OCI-M2 (cell line): ENCODE results near the gene GPR137.

ENCODE experiments used
- DNase-seq: peaks from one replicate; lab custom pipeline; 2025; ENCODE audit not compliant: unreplicated experiment; lab: John Stamatoyannopoulos, UW

Gene GPR137

DNA sequence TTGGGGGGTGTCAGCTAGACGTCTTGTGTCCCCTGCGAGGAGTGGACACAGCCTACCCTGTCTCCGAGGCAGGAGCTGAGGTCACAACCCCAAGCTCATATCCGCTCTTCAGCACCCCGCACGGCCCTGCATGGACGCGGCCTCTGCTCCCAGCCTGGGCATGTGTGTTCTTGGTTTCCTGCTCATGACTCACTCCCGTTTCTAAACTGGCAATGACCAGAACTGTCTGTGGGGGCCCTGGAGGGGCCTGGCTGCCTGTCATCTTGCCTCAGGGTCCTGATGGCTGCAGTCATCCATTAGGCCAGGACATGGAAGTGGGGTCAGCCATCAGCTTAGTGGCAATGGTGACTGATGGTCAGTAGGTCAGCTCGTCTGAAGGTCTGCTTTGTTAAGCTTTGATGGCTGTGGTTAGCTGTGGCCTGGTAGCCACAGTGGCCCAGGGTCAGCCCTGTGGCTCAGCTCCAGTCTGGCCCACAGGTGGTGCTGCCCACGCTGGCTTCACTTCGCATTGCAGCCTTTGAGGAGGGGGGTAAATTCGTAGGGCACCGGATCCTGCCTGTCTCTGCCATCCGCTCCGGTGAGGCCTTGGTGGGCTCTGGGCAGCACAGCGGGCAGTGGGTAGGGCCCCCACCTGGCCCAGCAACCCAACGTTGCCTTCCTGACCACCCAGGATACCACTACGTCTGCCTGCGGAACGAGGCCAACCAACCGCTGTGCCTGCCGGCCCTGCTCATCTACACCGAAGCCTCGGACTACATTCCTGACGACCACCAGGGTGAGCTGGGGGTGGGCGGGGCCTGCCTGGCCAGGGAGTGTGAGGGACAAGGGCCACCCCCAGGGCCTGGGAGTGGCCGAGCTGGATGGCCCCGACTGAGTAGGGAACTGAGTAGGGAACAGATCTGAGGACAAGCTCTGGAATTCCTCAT lies 22.4 kb upstream of the GPR137 start:
- no peak for DNase-seq

GRCh38 chr11:64263947-64264317 lies 21.7 kb upstream of the GPR137 start:
- no peak for DNase-seq

DNA sequence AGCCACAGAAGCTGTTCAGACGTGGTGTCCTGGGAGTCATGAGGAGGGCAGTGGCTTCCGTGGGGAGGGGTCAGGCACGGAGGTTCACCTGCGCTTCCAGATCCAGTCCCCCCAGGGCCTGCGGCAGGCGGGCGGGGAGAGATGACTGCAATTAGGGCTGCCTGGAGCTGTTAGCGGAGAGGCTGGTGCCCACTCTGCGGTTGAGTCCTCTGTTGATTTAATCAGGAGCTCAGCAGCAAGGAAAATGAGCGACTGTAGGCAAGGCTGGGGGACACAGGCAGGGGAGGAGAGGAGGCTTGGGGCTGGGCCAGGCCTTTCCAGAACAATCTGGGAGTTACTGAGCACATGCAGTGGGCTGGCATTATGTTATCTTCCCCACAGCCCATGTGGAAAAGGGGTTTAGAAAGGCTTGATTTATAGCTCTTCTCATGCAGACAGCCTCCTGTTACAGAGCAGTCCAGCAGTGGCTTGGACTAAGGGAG lies 21.2 kb upstream of the GPR137 start:
- no peak for DNase-seq

DNA sequence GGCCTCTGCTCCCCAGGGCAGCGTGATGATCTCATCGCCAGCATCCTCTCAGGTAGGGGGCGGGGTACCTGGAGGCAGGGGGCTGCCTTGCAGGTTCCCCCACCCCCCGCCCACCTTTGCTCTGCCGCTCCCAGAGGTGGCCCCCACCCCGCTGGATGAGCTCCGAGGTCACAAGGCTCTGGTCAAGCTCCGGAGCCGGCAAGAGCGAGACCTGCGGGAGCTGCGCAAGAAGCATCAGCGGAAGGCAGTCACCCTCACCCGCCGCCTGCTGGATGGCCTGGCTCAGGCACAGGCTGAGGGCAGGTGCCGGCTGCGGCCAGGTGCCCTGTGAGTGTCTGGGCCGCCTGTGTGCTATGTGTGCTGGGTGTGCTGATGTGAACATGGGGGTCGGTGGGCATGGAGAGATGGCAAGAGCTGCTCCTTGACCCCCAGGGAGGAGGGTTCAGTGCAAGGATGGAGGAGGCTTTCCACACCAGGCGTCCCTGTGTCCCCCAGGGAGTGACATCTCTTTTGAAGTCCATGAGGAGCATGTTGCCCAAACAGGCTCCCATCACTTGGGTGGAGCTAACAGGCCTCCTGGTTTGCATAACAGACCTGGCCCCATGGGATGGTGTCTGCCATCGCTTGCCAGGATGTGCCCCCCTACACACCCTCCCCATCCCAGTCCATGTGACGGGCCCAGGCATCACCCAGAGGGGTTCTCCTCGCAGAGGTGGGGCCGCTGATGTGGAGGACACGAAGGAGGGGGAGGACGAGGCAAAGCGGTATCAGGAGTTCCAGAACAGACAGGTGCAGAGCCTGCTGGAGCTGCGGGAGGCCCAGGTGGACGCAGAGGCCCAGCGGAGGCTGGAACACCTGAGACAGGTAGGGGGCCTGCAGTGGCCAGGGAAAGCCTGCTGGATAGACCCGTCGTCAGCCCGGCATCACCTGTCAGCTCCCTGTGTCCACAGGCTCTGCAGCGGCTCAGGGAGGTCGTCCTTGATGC lies 20.2 kb upstream of the GPR137 start:
- DNase-seq: no peak

- no peak for DNase-seq
These were observed 19.3 kb upstream of the GPR137 start for GRCh38 chr11:64266339-64266738.

GRCh38 chr11:64267207-64267945 lies 18.3 kb upstream of the GPR137 start:
- no peak for DNase-seq

GRCh38 chr11:64268025-64268892 lies 17.4 kb upstream of the GPR137 start:
- DNase-seq: no peak

DNA sequence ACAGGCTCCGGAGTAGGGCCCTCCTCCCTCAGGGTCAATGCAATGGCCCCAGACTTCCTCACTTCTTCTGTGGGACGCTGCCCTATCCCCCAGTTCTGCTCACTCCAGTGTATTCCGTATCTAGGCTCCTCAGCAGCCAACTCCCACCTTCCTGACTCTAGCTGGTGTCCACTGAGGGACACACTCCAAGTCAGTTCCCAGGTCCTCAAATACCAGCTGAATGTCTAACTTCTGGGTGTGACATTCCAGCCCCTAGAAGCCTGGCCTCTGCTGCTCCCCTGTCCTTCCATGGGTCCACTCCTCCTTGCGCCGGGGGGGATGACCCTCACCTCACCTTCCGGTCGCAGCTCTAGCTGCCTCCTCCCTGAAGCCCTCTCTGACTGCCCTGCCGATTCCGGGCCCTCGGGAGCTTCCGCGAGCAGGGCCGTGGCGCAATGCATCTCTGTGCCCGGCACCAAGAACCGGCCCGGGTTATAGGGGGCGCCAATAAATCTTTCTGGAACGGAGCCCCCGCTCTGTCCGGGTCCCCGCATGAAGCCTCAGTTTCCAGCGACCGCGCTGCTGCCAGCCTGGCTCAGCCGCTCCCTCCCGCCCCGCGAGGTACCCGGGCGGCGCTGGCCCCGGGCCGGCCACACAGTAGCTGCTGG lies 16.6 kb upstream of the GPR137 start:
- no peak for DNase-seq

- DNase-seq: peak; percentile 76
These were observed 16.0 kb upstream of the GPR137 start for GRCh38 chr11:64269540-64270220.

DNA sequence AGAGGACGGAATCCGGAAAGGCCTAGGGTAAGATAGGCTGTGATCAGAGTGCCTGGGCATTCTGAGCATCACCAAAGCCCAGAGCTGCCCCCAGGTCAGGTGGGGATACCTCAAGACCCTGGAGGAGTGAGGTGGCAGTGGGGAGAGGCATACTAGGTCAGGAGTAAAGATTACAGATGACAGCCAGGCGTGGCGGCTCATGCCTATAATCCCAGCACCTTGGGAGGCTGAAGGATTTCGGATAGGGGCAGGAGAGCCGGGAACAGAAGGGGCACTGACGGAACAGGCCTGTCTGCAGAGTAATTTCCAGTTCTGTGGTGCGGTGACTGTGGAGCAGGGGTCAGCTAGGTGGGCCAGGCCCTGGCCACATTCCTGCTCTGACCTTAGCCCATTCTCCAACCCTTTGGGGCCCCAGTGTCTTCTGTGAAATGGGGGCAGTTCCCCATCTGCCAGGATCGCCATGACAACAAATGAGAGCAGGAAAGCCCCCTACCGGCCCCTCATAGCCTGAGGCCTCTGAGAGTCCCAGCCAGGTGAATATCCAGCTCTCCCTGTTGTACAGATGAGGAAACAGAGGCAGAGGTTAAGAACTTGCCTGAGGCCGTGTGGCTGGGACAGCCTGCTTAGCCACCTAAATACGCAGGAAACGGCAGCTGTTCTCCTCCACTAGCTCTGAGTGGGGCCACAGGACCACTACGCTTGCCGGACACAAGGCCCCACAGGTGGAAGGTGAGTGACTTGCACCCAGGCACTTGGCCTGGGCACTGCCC lies 10.4 kb upstream of the GPR137 start:
- DNase-seq: no peak

GRCh38 chr11:64275841-64276240 lies 9.8 kb upstream of the GPR137 start:
- no peak for DNase-seq

DNA sequence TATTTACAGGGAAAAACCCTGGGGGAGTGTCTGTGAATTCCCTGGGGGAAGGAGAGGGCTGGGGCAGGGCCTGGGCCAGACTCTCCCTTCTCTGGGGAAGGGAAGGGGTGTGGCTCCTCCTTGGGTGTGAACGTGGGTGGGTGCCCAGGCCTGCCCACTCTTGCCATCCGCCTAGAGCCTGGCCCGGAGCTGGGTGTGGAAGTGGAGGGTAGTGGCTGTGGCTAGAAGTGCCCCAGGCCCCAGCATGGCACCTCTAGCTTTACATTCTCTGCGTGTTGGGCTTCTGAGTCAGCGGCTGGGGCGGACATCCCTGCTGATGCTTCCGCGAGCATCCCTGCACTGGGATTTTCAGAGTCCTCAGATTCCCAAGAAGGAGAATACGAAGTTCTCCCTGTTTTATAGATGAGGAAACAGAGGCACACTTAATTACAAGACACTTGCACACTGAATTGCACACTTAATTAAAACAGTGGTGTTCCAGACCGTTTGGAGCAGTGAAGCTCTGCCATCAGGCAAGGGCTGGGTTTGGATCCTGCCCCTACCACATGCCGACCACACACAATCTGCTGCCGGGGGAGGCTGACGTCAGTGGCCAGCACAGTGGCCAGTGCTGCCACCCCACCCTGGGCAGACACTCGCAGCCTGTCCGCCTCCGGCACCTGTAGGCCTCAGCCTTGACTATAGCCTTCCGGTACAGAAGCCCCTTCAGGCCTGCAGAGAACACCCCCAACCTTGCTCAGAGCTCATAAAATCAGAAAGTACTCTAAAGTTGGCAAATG lies 8.8 kb upstream of the GPR137 start:
- DNase-seq: no peak

- DNase-seq: no peak
These were observed 7.0 kb upstream of the GPR137 start for GRCh38 chr11:64278576-64279190.

DNA sequence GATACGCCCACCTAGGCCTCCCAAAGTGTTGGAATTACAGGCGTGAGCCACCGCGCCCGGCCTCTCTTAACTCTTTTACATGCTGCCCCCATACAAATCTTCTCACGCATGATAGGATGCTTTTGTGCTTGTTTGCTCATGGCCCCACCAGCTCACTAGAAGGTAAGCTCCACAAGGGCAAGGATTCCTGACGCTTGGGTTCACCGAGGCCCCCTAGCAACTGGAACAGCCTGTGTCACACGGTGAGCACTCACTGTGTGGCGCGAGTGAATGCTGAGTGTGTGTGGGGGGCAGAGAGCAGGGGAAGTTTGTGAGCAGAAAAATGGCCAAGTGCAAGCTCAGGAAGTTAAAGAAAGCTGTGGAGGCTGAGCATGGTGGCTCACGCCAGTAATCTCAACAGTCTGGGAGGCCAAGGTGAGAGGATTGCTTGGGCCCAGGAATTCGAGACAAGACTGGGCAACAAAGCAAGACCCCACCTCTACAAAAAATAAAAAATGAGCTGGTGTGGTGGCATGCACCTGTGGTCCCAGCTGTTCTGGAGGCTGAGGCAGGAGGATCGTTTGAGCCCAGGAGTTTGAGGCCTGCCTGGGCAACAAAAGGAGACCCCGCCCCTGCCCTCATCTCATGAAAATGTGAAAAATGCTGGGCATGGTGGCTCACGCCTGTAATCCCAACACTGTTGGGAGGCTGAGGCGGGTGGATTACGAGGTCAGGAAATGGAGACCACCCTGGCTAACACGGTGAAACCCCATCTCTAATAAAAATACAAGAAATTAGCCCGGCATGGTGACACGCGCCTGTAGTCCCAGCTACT lies 3.5 kb upstream of the GPR137 start:
- no peak for DNase-seq

GRCh38 chr11:64283092-64283491 lies 2.6 kb upstream of the GPR137 start:
- no peak for DNase-seq
